ENCODE results near the gene CCNA1.

DNA sequence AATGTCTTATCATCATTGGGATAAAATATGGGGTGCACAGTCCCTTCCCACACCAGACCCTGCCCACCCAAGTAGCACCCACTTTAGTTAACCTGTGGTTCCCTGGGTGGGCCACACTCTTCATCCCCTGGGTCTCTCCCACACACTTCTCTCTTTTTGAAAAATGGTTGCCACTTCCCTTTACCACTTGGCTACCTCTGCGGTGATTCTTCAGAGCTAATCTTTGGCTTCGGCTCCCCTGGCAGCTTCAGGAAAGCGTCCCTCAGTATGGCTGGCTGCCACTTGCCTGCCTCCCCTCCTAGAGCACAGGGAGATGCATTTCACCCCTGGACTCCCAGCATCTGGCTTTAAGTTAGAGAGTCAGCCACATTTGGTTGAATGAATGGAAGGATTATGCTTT lies 18.2 kb downstream of the CCNA1 start:
- TF ChIP-seq, protein P1, sequence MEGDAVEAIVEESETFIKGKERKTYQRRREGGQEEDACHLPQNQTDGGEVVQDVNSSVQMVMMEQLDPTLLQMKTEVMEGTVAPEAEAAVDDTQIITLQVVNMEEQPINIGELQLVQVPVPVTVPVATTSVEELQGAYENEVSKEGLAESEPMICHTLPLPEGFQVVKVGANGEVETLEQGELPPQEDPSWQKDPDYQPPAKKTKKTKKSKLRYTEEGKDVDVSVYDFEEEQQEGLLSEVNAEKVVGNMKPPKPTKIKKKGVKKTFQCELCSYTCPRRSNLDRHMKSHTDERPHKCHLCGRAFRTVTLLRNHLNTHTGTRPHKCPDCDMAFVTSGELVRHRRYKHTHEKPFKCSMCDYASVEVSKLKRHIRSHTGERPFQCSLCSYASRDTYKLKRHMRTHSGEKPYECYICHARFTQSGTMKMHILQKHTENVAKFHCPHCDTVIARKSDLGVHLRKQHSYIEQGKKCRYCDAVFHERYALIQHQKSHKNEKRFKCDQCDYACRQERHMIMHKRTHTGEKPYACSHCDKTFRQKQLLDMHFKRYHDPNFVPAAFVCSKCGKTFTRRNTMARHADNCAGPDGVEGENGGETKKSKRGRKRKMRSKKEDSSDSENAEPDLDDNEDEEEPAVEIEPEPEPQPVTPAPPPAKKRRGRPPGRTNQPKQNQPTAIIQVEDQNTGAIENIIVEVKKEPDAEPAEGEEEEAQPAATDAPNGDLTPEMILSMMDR (IDR thresholded peaks at IDR 0.05; ENCODE audit: insufficient read depth, low read length, poor library complexity, severe bottlenecking): no peak
- no peak for TF ChIP-seq EZH2phosphoT487 (conservative IDR thresholded peaks at IDR 0.05; ENCODE audit: low read length)

Measured in SU-DHL-6 (cell line).